Measurements from ENCODE around the gene SLC38A11. TPM values are rescaled to one million over a fixed set of nuclear protein-coding genes. Genes with fewer than 3 reads are reported as not detected.

The SLC38A11 gene
- total RNA-seq, 1 donor from 2014 or later, result not detected

GRCh38 chr2:164974221-164974620 lies 18.9 kb upstream of the SLC38A11 start:
- TF ChIP-seq, protein P1, sequence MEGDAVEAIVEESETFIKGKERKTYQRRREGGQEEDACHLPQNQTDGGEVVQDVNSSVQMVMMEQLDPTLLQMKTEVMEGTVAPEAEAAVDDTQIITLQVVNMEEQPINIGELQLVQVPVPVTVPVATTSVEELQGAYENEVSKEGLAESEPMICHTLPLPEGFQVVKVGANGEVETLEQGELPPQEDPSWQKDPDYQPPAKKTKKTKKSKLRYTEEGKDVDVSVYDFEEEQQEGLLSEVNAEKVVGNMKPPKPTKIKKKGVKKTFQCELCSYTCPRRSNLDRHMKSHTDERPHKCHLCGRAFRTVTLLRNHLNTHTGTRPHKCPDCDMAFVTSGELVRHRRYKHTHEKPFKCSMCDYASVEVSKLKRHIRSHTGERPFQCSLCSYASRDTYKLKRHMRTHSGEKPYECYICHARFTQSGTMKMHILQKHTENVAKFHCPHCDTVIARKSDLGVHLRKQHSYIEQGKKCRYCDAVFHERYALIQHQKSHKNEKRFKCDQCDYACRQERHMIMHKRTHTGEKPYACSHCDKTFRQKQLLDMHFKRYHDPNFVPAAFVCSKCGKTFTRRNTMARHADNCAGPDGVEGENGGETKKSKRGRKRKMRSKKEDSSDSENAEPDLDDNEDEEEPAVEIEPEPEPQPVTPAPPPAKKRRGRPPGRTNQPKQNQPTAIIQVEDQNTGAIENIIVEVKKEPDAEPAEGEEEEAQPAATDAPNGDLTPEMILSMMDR (IDR thresholded peaks at IDR 0.05; ENCODE audit: partially characterized antibody, unreplicated experiment), result no peak
- H3K27ac Mint-ChIP-seq (ENCODE audit: unreplicated experiment), result no peak overlapping the region

GRCh38 chr2:164972216-164972615 lies 16.9 kb upstream of the SLC38A11 start:
- H3K27me3 Mint-ChIP-seq (ENCODE audit: unreplicated experiment), result peaks cover 1% of the 10 kb centered on the region
- no peaks in the 10 kb centered on the region for H3K9me3 Mint-ChIP-seq (ENCODE audit: unreplicated experiment)
- no peaks in the 10 kb centered on the region for H3K36me3 Mint-ChIP-seq (ENCODE audit: unreplicated experiment)
- H3K4me1 Mint-ChIP-seq (ENCODE audit: low read depth, unreplicated experiment), result no peaks in the 10 kb centered on the region
- H3K4me3 Mint-ChIP-seq (ENCODE audit: unreplicated experiment), result no peak overlapping the region
- TF ChIP-seq, protein P1 (IDR thresholded peaks at IDR 0.05; ENCODE audit: partially characterized antibody, unreplicated experiment), result no peak
- no peak overlapping the region for H3K27ac Mint-ChIP-seq (ENCODE audit: unreplicated experiment)
- no peak for DNase-seq

More at GRCh38 chr2:164974221-164974620, 18.9 kb upstream of the SLC38A11 start:
- no peak for DNase-seq
- Mint-ChIP-seq H3K27me3 (ENCODE audit: unreplicated experiment) (no peaks in the 10 kb centered on the region), H3K36me3 (ENCODE audit: unreplicated experiment) (no peaks in the 10 kb centered on the region), H3K4me3 (ENCODE audit: unreplicated experiment) (no peak overlapping the region), H3K9me3 (ENCODE audit: unreplicated experiment) (no peaks in the 10 kb centered on the region), H3K4me1 (ENCODE audit: low read depth, unreplicated experiment) (no peaks in the 10 kb centered on the region)

DNA sequence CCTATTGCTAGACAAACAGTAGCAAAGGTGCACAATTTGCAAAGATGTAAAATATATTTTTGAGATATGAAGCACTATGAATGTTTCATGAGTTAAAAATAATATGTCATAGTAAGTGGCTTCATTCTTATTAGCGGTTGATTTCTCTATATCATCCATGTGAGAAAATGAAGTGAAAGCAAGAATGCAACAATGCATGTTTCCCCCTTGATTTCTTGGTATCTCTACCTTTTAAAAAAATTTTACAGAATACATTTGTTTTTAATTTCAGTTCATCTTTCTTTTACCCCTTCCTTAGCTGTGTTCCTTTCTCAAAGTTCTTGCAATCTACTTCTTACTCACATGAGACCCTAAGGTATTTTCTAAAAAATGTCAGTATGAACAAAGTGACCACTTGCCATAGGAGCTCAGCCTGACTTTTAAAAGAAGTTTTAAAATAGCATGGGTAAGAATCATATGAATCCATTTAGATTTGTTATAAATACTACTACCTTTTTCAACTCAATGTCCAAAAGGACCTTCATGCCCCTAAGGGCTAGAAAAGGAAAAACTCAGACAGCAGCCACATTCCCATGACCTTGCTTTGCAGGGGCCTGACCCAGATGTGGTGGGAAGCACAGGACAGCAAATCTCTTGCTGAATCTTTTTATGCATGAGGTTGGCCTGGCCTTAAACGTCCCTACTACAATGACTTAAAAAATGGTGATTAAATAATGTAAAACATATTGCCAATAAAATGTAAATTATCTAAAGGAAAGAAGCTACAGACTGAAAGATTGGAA lies 14.8 kb upstream of the SLC38A11 start:
- TF ChIP-seq, protein P1 (IDR thresholded peaks at IDR 0.05; ENCODE audit: partially characterized antibody, unreplicated experiment), result no peak
- Mint-ChIP-seq H3K27me3 (ENCODE audit: unreplicated experiment) (peaks cover 1% of the 10 kb centered on the region), H3K4me3 (ENCODE audit: unreplicated experiment) (no peak overlapping the region), H3K9me3 (ENCODE audit: unreplicated experiment) (no peaks in the 10 kb centered on the region), H3K36me3 (ENCODE audit: unreplicated experiment) (no peaks in the 10 kb centered on the region), H3K27ac (ENCODE audit: unreplicated experiment) (no peak overlapping the region), H3K4me1 (ENCODE audit: low read depth, unreplicated experiment) (no peaks in the 10 kb centered on the region)
- no peak for DNase-seq

- H3K36me3 Mint-ChIP-seq (ENCODE audit: unreplicated experiment), result no peaks in the 10 kb centered on the region
- peaks cover 1% of the 10 kb centered on the region for H3K27me3 Mint-ChIP-seq (ENCODE audit: unreplicated experiment)
- no peak for DNase-seq
- TF ChIP-seq, protein P1 (IDR thresholded peaks at IDR 0.05; ENCODE audit: partially characterized antibody, unreplicated experiment), result no peak
- H3K4me1 Mint-ChIP-seq (ENCODE audit: low read depth, unreplicated experiment), result no peaks in the 10 kb centered on the region
- H3K4me3 Mint-ChIP-seq (ENCODE audit: unreplicated experiment), result no peak overlapping the region
- no peak overlapping the region for H3K27ac Mint-ChIP-seq (ENCODE audit: unreplicated experiment)
- no peaks in the 10 kb centered on the region for H3K9me3 Mint-ChIP-seq (ENCODE audit: unreplicated experiment)
Observed at GRCh38 chr2:164967781-164968228, 12.5 kb upstream of the SLC38A11 start.

- no peak for DNase-seq
- Mint-ChIP-seq H3K27me3 (ENCODE audit: unreplicated experiment) (peaks cover 1% of the 10 kb centered on the region), H3K9me3 (ENCODE audit: unreplicated experiment) (no peaks in the 10 kb centered on the region), H3K27ac (ENCODE audit: unreplicated experiment) (no peak overlapping the region), H3K36me3 (ENCODE audit: unreplicated experiment) (no peaks in the 10 kb centered on the region), H3K4me3 (ENCODE audit: unreplicated experiment) (no peak overlapping the region), H3K4me1 (ENCODE audit: low read depth, unreplicated experiment) (no peaks in the 10 kb centered on the region)
- TF ChIP-seq, protein P1 (IDR thresholded peaks at IDR 0.05; ENCODE audit: partially characterized antibody, unreplicated experiment), result no peak
Observed at GRCh38 chr2:164967361-164967760, 12.0 kb upstream of the SLC38A11 start.

Measured in glutamatergic neuron (in vitro differentiated cells).